ENCODE results near the gene KBTBD6. TPM values are rescaled to one million over a fixed set of nuclear protein-coding genes. Genes with fewer than 3 reads are reported as not detected.
A peak's percentile ranks its signal among the peaks of the same experiment; 100 is the strongest.

The KBTBD6 gene
- total RNA-seq, 1 experiment from 2014 or later = 9.3 TPM

- Histone ChIP-seq H3K36me3 (ENCODE audit: control insufficient read depth, insufficient read depth, low read length) (no peaks in the 10 kb centered on the region), H3K9me3 (no peaks in the 10 kb centered on the region), H3K27me3 (replicated peaks; ENCODE audit: control insufficient read depth, insufficient read depth, low read length) (no peaks in the 10 kb centered on the region), H3K4me3 (ENCODE audit: low read depth, low read length) (no peak overlapping the region), H3K4me1 (no peaks in the 10 kb centered on the region)
- TF ChIP-seq, protein P1, sequence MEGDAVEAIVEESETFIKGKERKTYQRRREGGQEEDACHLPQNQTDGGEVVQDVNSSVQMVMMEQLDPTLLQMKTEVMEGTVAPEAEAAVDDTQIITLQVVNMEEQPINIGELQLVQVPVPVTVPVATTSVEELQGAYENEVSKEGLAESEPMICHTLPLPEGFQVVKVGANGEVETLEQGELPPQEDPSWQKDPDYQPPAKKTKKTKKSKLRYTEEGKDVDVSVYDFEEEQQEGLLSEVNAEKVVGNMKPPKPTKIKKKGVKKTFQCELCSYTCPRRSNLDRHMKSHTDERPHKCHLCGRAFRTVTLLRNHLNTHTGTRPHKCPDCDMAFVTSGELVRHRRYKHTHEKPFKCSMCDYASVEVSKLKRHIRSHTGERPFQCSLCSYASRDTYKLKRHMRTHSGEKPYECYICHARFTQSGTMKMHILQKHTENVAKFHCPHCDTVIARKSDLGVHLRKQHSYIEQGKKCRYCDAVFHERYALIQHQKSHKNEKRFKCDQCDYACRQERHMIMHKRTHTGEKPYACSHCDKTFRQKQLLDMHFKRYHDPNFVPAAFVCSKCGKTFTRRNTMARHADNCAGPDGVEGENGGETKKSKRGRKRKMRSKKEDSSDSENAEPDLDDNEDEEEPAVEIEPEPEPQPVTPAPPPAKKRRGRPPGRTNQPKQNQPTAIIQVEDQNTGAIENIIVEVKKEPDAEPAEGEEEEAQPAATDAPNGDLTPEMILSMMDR (IDR thresholded peaks at IDR 0.05; ENCODE audit: insufficient read depth in 1 of 2, low read depth in 1 of 2, low read length in 1 of 2, severe bottlenecking in 1 of 2, unreplicated experiment in 1 of 2) = no peak
- no peak for DNase-seq
- ChIA-PET POLR2A (no interaction called here), CTCF (no interaction called here)
- H3K4me1 Mint-ChIP-seq (ENCODE audit: low read depth, unreplicated experiment) = no peaks in the 10 kb centered on the region
- no peaks in the 10 kb centered on the region for H3K27me3 Mint-ChIP-seq (ENCODE audit: insufficient read depth, unreplicated experiment)
- BruUV-seq (replicated peaks) = no TSS peak
- no peaks in the 10 kb centered on the region for H3K9me3 Mint-ChIP-seq (ENCODE audit: unreplicated experiment)
- no peaks in the 10 kb centered on the region for H3K36me3 Mint-ChIP-seq (ENCODE audit: insufficient read depth, unreplicated experiment)
- intact Hi-C loops (cut with micrococcal nuclease; ENCODE audit: unreplicated experiment) = no loop called here
- H3K4me3 Mint-ChIP-seq (ENCODE audit: unreplicated experiment) = no peak overlapping the region
- no peak overlapping the region for H3K27ac Mint-ChIP-seq (ENCODE audit: unreplicated experiment)
Observed at GRCh38 chr13:41117869-41118268, 14.7 kb downstream of the KBTBD6 start.

- no peak overlapping the region for H3K4me3 ChIP-seq (ENCODE audit: low read depth, low read length)
- H3K4me3 Mint-ChIP-seq (ENCODE audit: unreplicated experiment) = no peak overlapping the region
- DNase-seq = no peak
- TF ChIP-seq, protein P1 (IDR thresholded peaks at IDR 0.05; ENCODE audit: insufficient read depth in 1 of 2, low read depth in 1 of 2, low read length in 1 of 2, severe bottlenecking in 1 of 2, unreplicated experiment in 1 of 2) = no peak
- intact Hi-C loops (cut with micrococcal nuclease; ENCODE audit: unreplicated experiment) = no loop called here
- ChIA-PET POLR2A (no interaction called here), CTCF (no interaction called here)
- no peaks in the 10 kb centered on the region for H3K36me3 Mint-ChIP-seq (ENCODE audit: insufficient read depth, unreplicated experiment)
- no peaks in the 10 kb centered on the region for H3K4me1 Mint-ChIP-seq (ENCODE audit: low read depth, unreplicated experiment)
- no peaks in the 10 kb centered on the region for H3K9me3 Mint-ChIP-seq (ENCODE audit: unreplicated experiment)
- no peaks in the 10 kb centered on the region for H3K27me3 ChIP-seq (replicated peaks; ENCODE audit: control insufficient read depth, insufficient read depth, low read length)
- H3K36me3 ChIP-seq (ENCODE audit: control insufficient read depth, insufficient read depth, low read length) = no peaks in the 10 kb centered on the region
- H3K27me3 Mint-ChIP-seq (ENCODE audit: insufficient read depth, unreplicated experiment) = no peaks in the 10 kb centered on the region
- no TSS peak for BruUV-seq (replicated peaks)
- H3K27ac Mint-ChIP-seq (ENCODE audit: unreplicated experiment) = no peak overlapping the region
- no peaks in the 10 kb centered on the region for H3K4me1 ChIP-seq
- peaks cover 5% of the 10 kb centered on the region; the same call in 1 of the 2 replicates for H3K9me3 ChIP-seq
Observed at GRCh38 chr13:41111454-41111853, 21.1 kb downstream of the KBTBD6 start.

GRCh38 chr13:41107584-41108014 is 25.0 kb downstream of the KBTBD6 start:
- H3K36me3 Mint-ChIP-seq (ENCODE audit: insufficient read depth, unreplicated experiment) = no peaks in the 10 kb centered on the region
- CTCF ChIA-PET = no interaction called here
- BruUV-seq (replicated peaks) = no TSS peak

More at GRCh38 chr13:41107584-41108014, 25.0 kb downstream of the KBTBD6 start:
- Mint-ChIP-seq H3K4me3 (ENCODE audit: unreplicated experiment) (no peak overlapping the region), H3K27ac (ENCODE audit: unreplicated experiment) (no peak overlapping the region), H3K27me3 (ENCODE audit: insufficient read depth, unreplicated experiment) (no peaks in the 10 kb centered on the region), H3K4me1 (ENCODE audit: low read depth, unreplicated experiment) (no peaks in the 10 kb centered on the region), H3K9me3 (ENCODE audit: unreplicated experiment) (peaks cover 10% of the 10 kb centered on the region)
- Histone ChIP-seq H3K36me3 (ENCODE audit: control insufficient read depth, insufficient read depth, low read length) (no peaks in the 10 kb centered on the region), H3K4me1 (no peaks in the 10 kb centered on the region), H3K27me3 (replicated peaks; ENCODE audit: control insufficient read depth, insufficient read depth, low read length) (no peaks in the 10 kb centered on the region), H3K4me3 (ENCODE audit: low read depth, low read length) (no peak overlapping the region), H3K9me3 (peaks cover 5% of the 10 kb centered on the region; the same call in 1 of the 2 replicates)
- POLR2A ChIA-PET = no interaction called here
- intact Hi-C loops (cut with micrococcal nuclease; ENCODE audit: unreplicated experiment) = no loop called here
- DNase-seq = peak in 1 of 2 experiments; percentile 13
- TF ChIP-seq, protein P1 (IDR thresholded peaks at IDR 0.05; ENCODE audit: insufficient read depth in 1 of 2, low read depth in 1 of 2, low read length in 1 of 2, severe bottlenecking in 1 of 2, unreplicated experiment in 1 of 2) = no peak

Measured in Caco-2 (cell line).